ENCODE measurements around the gene SP6. TPM values are rescaled to one million over a fixed set of nuclear protein-coding genes. Genes with fewer than 3 reads are reported as not detected.

The SP6 gene
- total RNA-seq, 1 experiment from 2014 or later, result 3.3 TPM

GRCh38 chr17:47821424-47822391 is 29.3 kb downstream of the SP6 start, which contains the start of gene OSBPL7 (continued):
- TF ChIP-seq NR3C1 (CRISPR knock-in tag; conservative IDR thresholded peaks at IDR 0.05; ENCODE audit: low read depth), result no peak
- TF ChIP-seq MAX (CRISPR knock-in tag; IDR thresholded peaks at IDR 0.05), result 0 out of 2 replicates have a peak, but pooled peaks have one; percentile 17
- no peak for TF ChIP-seq ATF1 (CRISPR knock-in tag; IDR thresholded peaks at IDR 0.05)
- TF ChIP-seq ZNF671 (CRISPR knock-in tag; IDR thresholded peaks at IDR 0.05), result no peak
- TF ChIP-seq GABPB1 (CRISPR knock-in tag; IDR thresholded peaks at IDR 0.05), result peak; percentile 47; the same call in 1 of the 2 replicates
- no peak for TF ChIP-seq SMAD3 (CRISPR knock-in tag; IDR thresholded peaks at IDR 0.05; ENCODE audit: borderline replicate concordance)
- no peak for TF ChIP-seq NR2C2 (CRISPR knock-in tag; IDR thresholded peaks at IDR 0.05)
- TF ChIP-seq RORB (CRISPR knock-in tag; IDR thresholded peaks at IDR 0.05), result no peak
- no peak for TF ChIP-seq FOXP4 (CRISPR knock-in tag; IDR thresholded peaks at IDR 0.05)
- no peak for TF ChIP-seq ERG (CRISPR knock-in tag; IDR thresholded peaks at IDR 0.05)
- TF ChIP-seq SOX15 (CRISPR knock-in tag; IDR thresholded peaks at IDR 0.05), result no peak
- no peak for TF ChIP-seq ZNF138 (CRISPR knock-in tag; conservative IDR thresholded peaks at IDR 0.05)
- TF ChIP-seq ZNF263 (CRISPR knock-in tag; IDR thresholded peaks at IDR 0.05; ENCODE audit: low read depth), result no peak
- TF ChIP-seq HMGXB4 (CRISPR knock-in tag; IDR thresholded peaks at IDR 0.05), result no peak
- no peak for TF ChIP-seq MYBL2 (CRISPR knock-in tag; IDR thresholded peaks at IDR 0.05)
- TF ChIP-seq FOXP1 (CRISPR knock-in tag; IDR thresholded peaks at IDR 0.05; ENCODE audit: borderline replicate concordance), result no peak
- TF ChIP-seq RELA (CRISPR knock-in tag; IDR thresholded peaks at IDR 0.05; ENCODE audit: borderline replicate concordance), result no peak
- no peak for TF ChIP-seq CTCF (IDR thresholded peaks at IDR 0.05)
- no peak for TF ChIP-seq ATF3 (CRISPR knock-in tag; conservative IDR thresholded peaks at IDR 0.05)
- TF ChIP-seq AR (CRISPR knock-in tag; IDR thresholded peaks at IDR 0.05), result no peak
- no peak for TF ChIP-seq ZNF396 (CRISPR knock-in tag; IDR thresholded peaks at IDR 0.05; ENCODE audit: borderline replicate concordance)
- TF ChIP-seq E2F4 (CRISPR knock-in tag; IDR thresholded peaks at IDR 0.05; ENCODE audit: borderline replicate concordance, low read depth), result no peak
- TF ChIP-seq ZNF232 (CRISPR knock-in tag; IDR thresholded peaks at IDR 0.05), result no peak
- TF ChIP-seq CREB1 (CRISPR knock-in tag; IDR thresholded peaks at IDR 0.05), result no peak
- no peak for TF ChIP-seq CDX4 (CRISPR knock-in tag; IDR thresholded peaks at IDR 0.05; ENCODE audit: borderline replicate concordance)

All from WTC11 (cell line).